ENCODE measurements around the gene SHC2. TPM values are rescaled to one million over a fixed set of nuclear protein-coding genes. Genes with fewer than 3 reads are reported as not detected.

Gene SHC2
- total and polyA plus RNA-seq, 2 experiments from 2014 or later: 2.2 to 4.6 TPM

DNA sequence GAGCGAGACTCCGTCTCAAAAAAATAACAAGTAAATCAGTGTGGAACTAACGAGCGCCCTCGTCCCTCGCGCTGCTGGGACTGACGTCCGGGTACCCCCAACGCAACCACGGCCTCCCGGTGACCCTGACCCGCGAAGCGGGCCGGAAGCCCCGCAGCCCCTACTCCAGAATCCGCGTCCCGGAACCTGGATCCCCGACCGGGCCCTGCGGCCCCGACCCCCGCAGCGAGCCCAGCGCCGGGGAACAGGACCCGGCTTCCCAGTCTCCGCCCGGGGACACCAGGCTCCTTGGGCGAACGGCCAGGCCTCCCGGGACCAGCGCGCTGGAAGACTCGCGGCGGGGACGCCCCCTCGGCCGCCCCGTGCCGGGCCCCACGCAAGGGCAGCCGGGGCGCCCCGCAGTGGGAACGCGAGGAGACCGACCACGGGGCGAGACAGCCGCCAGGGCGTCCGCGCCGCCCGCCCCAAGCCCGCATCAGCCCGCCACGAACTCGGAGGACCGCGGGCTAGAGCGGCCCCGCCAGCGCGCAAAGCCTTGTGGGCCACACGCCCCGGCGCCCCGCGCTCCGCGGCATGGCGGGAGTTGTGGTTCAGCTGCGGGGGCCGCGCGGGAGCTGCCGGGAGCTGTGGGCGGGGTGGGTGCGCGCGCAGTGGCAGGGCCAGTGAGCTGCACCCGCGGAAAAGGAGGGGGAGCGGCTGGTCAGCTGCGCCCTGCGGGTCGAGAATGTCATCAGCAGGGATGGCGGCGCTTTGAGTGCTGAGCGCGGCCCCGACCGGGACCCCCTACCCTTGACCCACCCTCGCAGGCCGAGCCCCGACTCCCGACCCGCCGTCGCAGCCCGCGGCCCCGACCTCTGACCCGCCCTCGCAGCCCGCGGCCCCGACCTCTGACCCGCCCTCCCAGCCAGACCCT lies 27.9 kb upstream of the SHC2 start:
- Histone ChIP-seq H3K27ac (ENCODE audit: low read depth) (0 out of 2 replicates have a peak overlapping the region, but pooled peaks have one; percentile 59), H3K9me2 (ENCODE audit: insufficient read depth) (no peaks in the 10 kb centered on the region), H3F3A (replicated peaks; ENCODE audit: low read depth) (peaks cover 12% of the 10 kb centered on the region), H3K4me1 (ENCODE audit: insufficient read depth) (peaks cover 8% of the 10 kb centered on the region; the same call in 1 of the 2 replicates), H4K20me1 (replicated peaks; ENCODE audit: insufficient read depth) (no peaks in the 10 kb centered on the region), H3K27me3 (ENCODE audit: insufficient read depth) (peaks cover 6% of the 10 kb centered on the region; the same call in 1 of the 2 replicates), H3K79me2 (replicated peaks; ENCODE audit: insufficient read depth) (no peaks in the 10 kb centered on the region), H3K36me3 (ENCODE audit: insufficient read depth) (no peaks in the 10 kb centered on the region), H3K4me3 (peak overlapping the region; percentile 86), H3K4me2 (peak overlapping the region; percentile 92), H2AFZ (peak overlapping the region; percentile 85)
- Mint-ChIP-seq H3K27me3 (ENCODE audit: insufficient read depth, low read depth, poor library complexity) (peaks cover 30% of the 10 kb centered on the region), H3K4me1 (peaks cover 17% of the 10 kb centered on the region), H3K27ac (no peak overlapping the region), H3K9me3 (peaks cover 7% of the 10 kb centered on the region), H3K4me3 (peak overlapping the region; percentile 79), H3K36me3 (ENCODE audit: low read depth) (no peaks in the 10 kb centered on the region)
- peak; percentile 82 for TF ChIP-seq POLR2AphosphoS5 (IDR thresholded peaks at IDR 0.05; ENCODE audit: low read depth)
- TF ChIP-seq CREB1 (CRISPR knock-in tag; IDR thresholded peaks at IDR 0.05; ENCODE audit: low read depth): peak; percentile 80
- TF ChIP-seq, protein P1, sequence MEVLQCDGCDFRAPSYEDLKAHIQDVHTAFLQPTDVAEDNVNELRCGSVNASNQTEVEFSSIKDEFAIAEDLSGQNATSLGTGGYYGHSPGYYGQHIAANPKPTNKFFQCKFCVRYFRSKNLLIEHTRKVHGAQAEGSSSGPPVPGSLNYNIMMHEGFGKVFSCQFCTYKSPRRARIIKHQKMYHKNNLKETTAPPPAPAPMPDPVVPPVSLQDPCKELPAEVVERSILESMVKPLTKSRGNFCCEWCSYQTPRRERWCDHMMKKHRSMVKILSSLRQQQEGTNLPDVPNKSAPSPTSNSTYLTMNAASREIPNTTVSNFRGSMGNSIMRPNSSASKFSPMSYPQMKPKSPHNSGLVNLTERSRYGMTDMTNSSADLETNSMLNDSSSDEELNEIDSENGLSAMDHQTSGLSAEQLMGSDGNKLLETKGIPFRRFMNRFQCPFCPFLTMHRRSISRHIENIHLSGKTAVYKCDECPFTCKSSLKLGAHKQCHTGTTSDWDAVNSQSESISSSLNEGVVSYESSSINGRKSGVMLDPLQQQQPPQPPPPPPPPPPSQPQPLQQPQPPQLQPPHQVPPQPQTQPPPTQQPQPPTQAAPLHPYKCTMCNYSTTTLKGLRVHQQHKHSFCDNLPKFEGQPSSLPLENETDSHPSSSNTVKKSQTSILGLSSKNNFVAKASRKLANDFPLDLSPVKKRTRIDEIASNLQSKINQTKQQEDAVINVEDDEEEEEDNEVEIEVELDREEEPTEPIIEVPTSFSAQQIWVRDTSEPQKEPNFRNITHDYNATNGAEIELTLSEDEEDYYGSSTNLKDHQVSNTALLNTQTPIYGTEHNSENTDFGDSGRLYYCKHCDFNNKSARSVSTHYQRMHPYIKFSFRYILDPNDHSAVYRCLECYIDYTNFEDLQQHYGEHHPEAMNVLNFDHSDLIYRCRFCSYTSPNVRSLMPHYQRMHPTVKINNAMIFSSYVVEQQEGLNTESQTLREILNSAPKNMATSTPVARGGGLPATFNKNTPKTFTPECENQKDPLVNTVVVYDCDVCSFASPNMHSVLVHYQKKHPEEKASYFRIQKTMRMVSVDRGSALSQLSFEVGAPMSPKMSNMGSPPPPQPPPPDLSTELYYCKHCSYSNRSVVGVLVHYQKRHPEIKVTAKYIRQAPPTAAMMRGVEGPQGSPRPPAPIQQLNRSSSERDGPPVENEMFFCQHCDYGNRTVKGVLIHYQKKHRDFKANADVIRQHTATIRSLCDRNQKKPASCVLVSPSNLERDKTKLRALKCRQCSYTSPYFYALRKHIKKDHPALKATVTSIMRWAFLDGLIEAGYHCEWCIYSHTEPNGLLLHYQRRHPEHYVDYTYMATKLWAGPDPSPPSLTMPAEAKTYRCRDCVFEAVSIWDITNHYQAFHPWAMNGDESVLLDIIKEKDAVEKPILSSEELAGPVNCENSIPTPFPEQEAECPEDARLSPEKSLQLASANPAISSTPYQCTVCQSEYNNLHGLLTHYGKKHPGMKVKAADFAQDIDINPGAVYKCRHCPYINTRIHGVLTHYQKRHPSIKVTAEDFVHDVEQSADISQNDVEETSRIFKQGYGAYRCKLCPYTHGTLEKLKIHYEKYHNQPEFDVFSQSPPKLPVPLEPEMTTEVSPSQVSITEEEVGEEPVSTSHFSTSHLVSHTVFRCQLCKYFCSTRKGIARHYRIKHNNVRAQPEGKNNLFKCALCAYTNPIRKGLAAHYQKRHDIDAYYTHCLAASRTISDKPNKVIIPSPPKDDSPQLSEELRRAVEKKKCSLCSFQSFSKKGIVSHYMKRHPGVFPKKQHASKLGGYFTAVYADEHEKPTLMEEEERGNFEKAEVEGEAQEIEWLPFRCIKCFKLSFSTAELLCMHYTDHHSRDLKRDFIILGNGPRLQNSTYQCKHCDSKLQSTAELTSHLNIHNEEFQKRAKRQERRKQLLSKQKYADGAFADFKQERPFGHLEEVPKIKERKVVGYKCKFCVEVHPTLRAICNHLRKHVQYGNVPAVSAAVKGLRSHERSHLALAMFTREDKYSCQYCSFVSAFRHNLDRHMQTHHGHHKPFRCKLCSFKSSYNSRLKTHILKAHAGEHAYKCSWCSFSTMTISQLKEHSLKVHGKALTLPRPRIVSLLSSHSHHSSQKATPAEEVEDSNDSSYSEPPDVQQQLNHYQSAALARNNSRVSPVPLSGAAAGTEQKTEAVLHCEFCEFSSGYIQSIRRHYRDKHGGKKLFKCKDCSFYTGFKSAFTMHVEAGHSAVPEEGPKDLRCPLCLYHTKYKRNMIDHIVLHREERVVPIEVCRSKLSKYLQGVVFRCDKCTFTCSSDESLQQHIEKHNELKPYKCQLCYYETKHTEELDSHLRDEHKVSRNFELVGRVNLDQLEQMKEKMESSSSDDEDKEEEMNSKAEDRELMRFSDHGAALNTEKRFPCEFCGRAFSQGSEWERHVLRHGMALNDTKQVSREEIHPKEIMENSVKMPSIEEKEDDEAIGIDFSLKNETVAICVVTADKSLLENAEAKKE (CRISPR knock-in tag; IDR thresholded peaks at IDR 0.05): no peak
- no peak for TF ChIP-seq NANOG (IDR thresholded peaks at IDR 0.05; ENCODE audit: borderline replicate concordance)
- no peak for TF ChIP-seq ZNF114 (CRISPR knock-in tag; IDR thresholded peaks at IDR 0.05)
- TF ChIP-seq, protein P2, sequence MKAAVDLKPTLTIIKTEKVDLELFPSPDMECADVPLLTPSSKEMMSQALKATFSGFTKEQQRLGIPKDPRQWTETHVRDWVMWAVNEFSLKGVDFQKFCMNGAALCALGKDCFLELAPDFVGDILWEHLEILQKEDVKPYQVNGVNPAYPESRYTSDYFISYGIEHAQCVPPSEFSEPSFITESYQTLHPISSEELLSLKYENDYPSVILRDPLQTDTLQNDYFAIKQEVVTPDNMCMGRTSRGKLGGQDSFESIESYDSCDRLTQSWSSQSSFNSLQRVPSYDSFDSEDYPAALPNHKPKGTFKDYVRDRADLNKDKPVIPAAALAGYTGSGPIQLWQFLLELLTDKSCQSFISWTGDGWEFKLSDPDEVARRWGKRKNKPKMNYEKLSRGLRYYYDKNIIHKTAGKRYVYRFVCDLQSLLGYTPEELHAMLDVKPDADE (IDR thresholded peaks at IDR 0.05): peak; percentile 97
- TF ChIP-seq ZNF331 (CRISPR knock-in tag; IDR thresholded peaks at IDR 0.05; ENCODE audit: low read depth): no peak
- DNase-seq (ENCODE audit: low spot score): peak; percentile 96
- peak; percentile 85 for ATAC-seq

All from GM23338 (cell line).